ENCODE data around the gene DACH1.

- TF ChIP-seq, protein P1, sequence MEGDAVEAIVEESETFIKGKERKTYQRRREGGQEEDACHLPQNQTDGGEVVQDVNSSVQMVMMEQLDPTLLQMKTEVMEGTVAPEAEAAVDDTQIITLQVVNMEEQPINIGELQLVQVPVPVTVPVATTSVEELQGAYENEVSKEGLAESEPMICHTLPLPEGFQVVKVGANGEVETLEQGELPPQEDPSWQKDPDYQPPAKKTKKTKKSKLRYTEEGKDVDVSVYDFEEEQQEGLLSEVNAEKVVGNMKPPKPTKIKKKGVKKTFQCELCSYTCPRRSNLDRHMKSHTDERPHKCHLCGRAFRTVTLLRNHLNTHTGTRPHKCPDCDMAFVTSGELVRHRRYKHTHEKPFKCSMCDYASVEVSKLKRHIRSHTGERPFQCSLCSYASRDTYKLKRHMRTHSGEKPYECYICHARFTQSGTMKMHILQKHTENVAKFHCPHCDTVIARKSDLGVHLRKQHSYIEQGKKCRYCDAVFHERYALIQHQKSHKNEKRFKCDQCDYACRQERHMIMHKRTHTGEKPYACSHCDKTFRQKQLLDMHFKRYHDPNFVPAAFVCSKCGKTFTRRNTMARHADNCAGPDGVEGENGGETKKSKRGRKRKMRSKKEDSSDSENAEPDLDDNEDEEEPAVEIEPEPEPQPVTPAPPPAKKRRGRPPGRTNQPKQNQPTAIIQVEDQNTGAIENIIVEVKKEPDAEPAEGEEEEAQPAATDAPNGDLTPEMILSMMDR (IDR thresholded peaks at IDR 0.05): no peak
- no peak for TF ChIP-seq POLR2A (IDR thresholded peaks at IDR 0.05)
Measured at GRCh38 chr13:71864986-71865873, 1.8 kb downstream of the DACH1 start.
